Testis (tissue), 2 donors: ENCODE data around the gene KRT13.

ENCODE experiments used
- CTCF ChIP-seq, 3 experiments: fragments of 450-650 bp in 2 of 3; fragments of 200-600 bp in 1 of 3; sonication (generic) in 1 of 3; IDR thresholded peaks; one replicate each; pipeline ENCODE4 v1.5.1; 2016 to 2019; ENCODE audit warnings: antibody characterized with exemption in 3 of 3, mild to moderate bottlenecking in 2 of 3, moderate library complexity in 1 of 3
- POLR2A ChIP-seq: fragments of 450-650 bp; IDR thresholded peaks from one replicate; pipeline ENCODE4 v1.6.1; 2017; ENCODE audit warnings: antibody characterized with exemption, mild to moderate bottlenecking, moderate library complexity

- TF ChIP-seq CTCF (IDR thresholded peaks at IDR 0.05) (no peak), POLR2A (no peak)
Observed at GRCh38 chr17:41533613-41534012, 28.2 kb upstream of the KRT13 start.
